Dedifferentiated amniotic fluid mesenchymal stem cell (primary cell): ENCODE results near the gene RWDD4.
A peak's percentile ranks its signal among the peaks of the same experiment; 100 is the strongest.
"Not testable (repeated sequence)": the region's sequence is repeated elsewhere in the genome, so short reads cannot be mapped to it uniquely, and the experiment has no call there.

ENCODE experiments used
- DNase-seq: peaks from one replicate; pipeline ENCODE4 v3.0.0-alpha.2; 2016; ENCODE audit errors: extremely low spot score

RWDD4 gene

DNA sequence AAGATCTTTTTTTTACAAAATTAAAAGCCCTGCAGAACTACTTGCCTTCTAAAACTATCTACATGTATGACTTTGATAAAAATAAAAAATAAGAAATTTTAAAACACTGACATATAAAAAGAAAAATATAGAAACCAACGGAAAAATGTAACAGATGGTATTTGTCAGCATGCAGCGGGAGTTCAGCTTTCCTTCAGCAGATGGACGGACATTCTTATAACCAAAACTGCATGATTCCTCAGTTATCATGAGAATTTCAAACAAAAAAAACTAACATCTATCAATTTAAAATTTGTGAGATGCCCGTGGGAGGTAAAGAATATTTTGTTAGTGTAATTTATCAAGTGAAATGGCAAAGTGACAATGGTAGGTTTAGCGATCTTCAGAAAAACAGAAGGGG, 23.2 kb downstream of the RWDD4 start:
- DNase-seq = no peak

DNA sequence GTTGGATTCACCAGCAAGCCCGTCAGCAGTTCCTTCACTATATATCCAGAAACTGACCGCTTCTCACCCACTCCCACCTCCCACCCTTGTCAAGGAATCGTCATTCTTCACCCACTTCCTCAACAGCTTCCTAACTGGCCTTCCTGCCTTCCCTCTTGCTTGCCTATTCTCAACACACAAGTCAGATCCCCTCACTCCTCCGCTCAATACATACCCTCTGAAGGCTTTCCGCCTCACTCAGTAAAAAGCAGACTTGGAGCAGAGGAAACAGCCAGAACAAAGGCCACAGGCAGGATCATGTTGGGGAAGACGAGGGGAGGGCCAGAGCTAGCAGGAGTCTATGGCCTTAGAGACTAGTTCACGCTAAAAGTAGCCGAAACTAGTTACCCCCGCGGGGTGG, 23.7 kb downstream of the RWDD4 start:
- DNase-seq = no peak

DNA sequence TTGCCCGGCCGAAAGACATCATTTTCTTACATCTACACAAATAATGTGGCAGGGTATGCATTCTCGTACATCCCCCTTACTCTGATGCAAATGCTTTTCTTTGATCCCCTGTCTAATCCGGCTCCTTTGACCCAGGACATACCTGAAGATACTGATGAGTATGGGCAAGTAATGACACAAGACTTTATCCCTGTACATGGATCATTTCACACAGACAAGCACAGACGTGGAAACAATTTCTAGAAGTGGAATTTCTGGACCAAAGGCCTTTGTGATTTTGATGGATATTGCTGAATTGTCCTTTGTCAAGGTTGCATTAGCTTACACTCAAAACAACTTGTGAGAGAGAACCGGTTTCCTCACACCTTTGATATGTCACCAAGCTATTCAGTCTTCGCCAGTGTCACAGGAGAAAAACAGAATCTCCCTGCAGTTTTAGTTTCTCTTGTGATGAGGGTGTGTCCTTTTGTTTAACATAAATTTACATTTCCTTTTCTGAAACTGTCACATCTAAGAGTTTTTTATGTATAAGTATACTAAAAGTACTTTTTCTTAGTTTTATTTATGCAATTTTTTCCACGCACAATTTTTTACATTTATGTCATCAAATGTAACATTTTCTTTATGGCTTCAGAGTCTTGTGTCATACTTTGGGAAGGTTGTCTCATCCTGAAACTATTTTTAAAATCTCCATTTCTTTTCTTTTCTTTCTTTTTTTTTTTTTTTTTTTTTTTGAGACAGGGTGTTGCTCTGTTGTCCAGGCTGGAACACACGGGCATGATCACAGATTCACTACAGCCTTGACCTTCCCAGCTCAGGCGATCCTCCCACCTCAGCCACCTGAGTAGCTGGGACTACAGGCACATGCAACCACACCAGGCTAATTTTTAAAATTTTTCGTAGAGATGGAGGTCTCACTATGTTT, 25.2 kb downstream of the RWDD4 start:
- DNase-seq = no peak

DNA sequence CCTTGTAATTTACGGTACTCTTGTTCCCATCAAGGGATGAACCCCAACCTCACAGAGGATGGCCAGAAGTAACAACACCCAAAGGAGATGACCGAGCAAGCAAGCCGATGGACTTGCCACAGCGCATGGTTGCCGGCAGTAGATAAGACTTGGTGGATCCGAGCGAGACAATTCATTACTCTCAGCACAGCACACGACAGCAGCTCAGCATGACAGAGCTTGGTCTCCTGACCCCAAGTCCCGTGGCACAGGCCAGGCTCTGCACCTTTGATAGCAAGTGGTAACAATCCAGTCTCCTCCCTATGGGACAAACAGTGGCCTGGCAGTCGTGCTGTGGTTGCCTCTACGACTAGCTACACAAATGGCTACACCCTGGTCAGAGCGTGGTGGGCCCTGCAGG, 26.3 kb downstream of the RWDD4 start:
- no peak for DNase-seq

DNA sequence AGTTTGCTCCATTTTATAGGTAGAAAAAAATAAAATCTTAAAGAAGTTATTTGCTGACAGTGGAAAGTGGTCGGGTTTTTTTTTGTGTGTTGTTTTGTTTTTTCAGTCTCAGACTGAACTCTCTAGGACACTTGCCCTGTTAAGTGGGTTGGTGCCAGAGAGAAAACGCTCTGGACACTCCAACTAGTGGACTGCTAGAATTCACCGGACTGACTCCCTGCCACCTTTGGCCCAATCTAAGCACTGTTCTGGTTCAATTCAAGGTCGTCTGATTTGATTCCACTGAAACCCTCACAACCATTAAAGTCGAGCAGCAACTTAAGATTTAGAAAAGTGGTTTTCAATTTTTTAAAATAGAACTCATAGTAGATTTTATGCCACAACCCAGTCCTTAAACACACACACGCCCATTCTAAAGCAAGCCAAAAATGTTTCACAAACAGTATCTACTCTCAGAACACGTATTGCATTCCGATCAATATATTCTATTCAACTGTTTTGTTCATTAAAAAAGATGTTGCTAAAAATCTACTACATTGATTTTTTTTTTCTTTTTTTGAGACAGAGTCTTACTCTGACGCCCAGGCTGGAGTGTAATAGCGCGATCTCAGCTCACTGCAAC, 27.3 kb downstream of the RWDD4 start:
- no peak for DNase-seq

DNA sequence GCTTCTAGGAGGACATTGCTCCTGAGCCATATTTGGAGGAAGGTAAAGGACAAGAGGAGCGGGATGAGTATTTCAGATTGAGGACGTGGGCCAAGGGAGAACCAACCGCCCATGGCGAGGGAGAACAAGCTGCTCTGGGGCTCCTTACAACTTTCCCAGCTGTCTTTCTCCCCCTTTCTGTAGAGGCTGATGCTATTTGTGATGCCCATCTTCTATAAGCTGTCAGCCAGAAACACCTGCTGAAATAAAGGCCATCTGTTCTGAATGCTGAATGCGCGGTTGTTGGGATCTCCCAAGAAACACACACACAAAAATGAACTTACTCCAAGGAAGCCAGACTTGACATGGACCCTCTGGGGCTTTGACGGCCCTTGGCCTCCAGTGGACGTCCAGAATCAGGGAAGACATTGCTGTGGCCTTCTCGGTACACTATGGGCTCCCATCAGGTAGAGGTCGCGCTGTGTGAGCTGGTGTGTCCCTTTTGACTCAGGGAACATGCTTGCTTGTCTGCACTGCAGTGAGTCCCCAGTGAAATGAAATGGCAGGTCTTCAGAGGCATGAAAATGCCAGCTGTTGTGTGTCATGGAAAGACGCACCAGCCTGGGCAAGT, 30.9 kb downstream of the RWDD4 start:
- DNase-seq = no peak

DNA sequence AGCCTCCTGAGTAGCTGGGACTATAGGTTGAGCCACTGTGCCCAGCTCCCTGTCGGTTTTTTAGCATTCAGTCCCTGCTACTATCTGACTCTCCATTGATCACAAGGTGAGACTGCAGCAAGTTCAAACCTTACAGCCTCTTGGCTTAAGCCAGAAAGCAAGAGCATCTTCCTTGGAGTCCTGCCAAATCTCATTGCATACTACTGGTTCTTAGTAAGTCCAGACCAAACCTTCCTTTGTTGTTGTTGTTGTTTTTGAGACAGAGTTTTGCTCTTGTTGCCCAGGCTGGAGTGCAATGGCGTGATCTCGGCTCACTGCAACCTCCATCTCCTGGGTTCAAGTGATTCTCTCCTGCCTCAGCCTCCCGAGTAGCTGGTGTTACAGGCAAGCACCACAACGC, 31.7 kb downstream of the RWDD4 start:
- not testable (repeated sequence) for DNase-seq

DNA sequence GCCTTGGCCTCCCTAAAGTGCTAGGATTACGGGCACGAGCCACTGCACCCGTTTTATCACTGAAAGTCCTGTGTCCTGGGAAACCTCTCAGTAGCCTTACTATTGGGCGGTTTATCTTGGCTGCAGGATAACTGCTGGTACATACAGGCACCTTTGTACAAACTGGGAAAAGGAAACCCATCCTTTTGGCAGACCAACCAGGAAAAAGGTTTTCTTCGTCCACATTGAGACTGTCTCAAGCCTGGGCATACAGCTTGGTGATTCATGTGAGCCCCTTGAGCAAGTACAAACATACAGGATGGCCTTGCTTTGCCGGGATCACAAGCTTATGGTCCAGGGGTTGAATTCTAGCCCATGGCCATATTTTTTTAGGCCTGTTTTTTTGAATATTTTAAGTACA, 32.8 kb downstream of the RWDD4 start:
- no peak for DNase-seq

DNA sequence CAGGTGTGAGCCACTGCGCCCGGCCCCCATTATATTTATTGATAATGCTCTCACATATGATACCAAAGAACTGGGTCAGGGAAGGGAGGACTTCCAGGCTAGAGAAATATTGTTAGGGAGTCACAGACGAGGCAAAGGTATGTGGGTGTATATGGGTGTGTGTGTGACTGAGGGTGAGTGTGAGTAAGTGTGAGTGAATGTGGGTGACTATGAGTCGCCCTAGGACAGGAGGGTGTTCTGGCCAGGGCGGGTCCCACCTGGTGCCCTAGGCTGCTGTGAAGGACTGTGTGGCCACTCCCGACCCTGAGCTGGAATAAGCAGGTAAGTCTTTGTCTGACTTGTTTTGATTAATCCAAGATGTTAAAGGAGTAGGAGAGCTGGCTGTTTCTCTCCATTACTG, 34.4 kb downstream of the RWDD4 start:
- DNase-seq = no peak

DNA sequence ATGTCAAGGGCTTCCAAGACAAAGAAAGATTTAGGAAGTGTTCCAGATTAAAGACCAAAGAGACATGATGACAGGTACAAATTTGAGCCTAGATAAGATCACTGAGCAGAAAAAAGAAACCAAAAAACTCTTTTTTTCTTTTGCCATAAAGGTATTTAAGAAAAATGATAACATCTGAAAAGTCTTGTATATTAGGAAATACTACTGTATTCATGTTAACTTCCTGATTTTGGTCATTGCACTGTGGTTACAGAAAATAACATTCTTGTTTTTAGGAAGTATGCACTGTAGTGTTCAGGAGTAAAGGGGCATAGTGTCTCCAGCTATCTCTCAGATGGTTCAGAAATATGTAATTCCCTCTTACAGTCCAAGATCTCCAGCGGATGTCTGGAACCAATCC, 37.1 kb downstream of the RWDD4 start:
- DNase-seq = no peak

DNA sequence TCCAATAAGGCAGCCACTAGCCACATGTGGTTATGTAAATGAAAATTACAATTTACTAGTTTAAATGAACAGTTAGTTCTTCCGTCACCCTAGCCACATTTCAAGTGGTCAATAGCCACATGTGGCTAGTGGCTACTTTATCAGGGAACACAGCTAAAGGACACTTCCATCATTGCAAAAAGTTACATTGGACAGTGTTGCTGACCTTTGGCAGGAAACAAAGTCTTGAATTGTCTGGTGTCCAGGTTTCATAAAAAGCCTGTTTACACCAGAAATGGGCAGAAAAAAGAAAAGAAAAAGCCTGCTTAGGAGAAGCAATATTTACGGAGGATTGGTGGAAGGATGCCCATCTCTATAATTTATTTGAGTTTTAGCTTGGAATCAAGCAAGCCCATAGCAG, 38.6 kb downstream of the RWDD4 start:
- DNase-seq = no peak

DNA sequence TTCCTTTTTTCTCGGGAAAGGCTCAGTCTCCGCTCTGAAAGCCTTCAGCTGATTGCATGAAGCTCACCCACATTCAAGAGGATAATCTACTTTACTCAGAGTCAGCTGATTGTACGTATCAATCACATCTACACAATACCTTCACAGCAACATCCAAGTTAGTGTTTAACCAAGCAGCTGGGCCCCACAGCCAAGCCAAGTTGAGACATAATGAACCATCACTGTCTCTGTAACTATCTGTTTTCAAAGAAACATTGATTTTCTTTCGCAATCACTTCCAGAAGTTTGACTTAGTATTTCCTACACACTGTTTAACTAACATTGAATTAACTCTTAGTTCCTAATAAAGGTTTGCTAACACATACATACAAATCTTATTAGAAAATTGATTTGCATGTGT, 40.3 kb downstream of the RWDD4 start:
- DNase-seq = no peak

DNA sequence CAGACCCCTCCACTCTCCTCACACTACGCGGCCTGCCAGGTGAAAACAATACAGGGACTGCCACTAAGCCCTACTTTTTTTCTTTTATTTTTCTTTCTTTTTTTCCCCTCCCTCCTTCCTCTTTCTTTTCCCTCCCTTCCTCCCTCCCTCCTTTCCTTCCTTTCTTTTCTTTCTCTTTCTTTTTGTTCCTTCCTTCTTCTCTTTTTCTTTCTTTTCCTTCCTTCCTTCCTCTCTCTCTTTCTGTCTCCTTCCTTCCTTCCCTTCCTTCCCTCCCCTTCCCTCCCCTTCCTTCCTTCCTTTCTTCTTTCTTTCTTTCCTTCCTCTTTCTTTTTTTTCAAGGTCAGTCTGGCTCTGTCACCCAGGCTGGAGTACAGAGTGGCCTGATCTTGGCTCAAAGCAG, 41.9 kb downstream of the RWDD4 start:
- no peak for DNase-seq

DNA sequence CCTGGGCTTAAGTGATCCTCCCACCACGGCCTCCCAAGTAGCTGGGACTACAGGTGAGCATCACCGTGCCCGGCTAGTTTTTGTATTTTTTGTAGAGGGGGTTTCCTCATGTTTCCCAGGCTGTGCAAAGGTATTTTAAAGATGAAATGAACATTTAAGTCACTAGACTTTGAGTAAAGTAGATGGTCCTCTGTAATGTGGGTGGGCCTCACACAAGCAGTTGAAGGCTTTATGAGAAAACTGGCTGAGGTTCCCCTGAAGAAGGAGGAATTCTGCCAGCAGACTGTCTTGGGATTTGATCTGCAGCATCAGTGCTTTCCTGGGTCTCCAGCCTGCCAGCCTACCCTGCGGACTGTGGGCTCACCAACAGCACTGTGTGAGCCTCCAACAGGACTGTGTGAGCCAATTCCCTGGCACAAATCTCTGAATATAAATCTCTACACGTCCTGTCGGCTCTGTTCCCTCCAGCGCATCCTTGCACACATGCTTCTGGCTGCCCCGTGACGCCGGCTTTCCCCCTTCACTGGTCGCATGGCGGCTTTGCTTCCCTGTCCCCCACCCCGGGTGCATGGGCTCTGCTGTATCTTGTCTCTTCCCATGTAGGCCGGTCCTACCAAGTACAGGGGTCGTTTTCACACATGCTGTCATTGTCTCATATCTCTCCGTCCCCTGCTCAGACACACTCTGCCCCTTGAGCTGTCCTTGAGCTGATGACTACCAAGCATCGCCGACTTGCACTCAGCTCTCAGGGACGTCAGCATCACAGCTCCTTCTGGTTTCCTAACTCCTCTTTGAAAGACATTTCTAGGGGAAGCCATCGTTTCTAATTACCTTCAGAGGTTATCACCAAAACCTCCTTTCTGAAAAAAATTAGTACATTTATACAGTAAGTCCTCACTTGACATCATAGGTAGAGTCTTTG, 46.4 kb downstream of the RWDD4 start:
- no peak for DNase-seq

DNA sequence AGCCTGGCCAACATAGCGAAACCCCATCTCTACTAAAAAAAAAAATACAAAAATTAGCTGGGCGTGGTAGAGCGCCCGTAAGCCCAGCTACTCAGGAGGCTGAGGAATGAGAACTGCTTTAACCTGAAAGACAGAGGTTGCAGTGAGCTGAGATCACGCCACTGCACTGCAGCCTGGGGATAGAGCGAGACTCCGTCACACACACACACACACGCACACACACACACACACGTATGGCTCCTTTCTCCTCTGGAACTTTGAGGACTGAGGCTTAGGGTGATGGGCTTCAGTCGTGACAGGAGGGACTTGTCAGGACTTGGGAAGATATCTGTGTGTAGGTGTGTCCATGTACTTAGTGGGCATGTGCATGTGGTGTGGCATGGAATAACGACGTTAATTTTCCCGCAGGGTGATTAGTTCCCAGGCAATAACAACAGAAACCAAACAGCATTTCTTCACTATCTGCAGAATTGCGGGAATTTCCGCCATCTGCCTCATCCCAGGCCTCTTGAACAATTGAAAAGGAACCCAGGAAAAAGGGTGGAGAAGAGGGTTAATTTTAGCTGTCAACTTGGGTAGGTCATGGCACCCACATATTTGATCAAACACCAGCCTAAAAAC, 47.7 kb downstream of the RWDD4 start:
- DNase-seq = no peak

DNA sequence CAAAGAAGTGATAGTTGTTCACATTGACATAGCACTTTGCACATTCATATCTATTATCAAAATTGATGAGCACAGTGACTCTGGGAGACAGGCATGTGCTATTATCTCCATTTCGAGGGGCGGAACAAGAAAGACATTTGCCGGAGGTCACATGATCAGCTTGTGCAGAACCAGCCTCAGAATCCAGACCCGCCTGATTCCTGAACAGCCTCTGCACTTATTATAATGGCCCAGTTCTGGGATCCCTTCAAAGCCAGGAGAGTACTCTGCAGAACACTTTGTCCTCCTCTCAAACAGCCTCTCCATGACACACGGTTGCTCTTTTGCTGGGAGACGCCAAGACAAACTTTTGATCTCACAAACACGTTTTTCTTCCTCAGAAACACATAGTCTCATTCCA, 48.4 kb downstream of the RWDD4 start:
- no peak for DNase-seq

DNA sequence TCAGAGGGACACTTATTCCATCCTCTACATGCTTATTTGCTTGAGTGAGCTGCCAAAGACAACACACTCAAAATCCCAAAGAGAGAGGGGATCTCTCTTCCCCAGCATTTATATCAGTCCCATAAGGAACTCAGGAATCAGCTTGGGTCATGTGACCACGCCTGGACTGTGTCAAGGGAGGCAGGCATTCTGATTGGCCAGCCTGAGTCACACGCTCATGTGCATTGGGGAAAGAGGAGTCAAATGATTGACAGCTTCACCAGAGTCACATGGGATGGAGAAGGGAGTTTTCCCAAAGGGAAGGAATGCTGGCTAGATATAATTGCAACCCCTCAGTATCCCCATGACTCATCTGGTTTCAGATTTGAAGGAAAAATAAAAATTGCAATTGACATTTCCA, 49.0 kb downstream of the RWDD4 start:
- DNase-seq = no peak

DNA sequence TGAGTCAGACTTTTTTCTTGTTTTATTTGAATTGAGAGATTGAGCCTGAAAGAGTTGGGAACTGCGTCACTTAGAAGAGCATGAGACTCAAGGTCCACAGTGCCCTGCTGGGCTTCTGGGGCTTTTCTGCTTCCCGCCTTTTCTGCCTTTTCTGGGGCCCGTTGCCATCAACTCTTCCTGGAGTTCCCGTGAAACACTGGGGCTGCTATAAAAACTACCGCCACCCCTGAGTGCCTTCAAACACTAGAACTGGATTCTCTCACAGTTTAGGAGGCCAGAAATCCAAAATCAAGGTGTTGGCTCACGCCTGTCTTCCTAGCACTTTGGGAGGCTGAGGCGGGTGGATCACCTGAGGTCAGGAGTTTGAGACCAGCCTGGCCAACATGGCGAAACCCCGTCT, 49.8 kb downstream of the RWDD4 start:
- DNase-seq = no peak

DNA sequence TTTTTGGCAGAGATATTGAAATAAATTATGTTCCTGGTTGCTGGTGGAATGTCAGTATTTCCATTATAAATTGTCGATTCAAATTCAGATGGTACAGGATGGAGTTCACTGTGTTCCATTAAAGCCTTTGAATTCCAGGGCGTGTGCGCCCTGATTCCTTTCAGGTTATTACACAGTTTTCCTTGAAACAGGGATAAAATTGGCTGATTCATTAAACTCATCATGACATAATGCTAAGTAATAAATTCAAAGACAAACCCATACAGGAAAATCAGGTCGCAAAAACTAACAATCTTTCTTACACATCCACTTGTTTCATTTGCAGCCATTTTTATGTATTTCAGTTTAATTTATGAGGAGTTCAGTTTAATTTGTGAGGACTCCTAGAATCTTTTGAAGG, 51.1 kb downstream of the RWDD4 start:
- no peak for DNase-seq

DNA sequence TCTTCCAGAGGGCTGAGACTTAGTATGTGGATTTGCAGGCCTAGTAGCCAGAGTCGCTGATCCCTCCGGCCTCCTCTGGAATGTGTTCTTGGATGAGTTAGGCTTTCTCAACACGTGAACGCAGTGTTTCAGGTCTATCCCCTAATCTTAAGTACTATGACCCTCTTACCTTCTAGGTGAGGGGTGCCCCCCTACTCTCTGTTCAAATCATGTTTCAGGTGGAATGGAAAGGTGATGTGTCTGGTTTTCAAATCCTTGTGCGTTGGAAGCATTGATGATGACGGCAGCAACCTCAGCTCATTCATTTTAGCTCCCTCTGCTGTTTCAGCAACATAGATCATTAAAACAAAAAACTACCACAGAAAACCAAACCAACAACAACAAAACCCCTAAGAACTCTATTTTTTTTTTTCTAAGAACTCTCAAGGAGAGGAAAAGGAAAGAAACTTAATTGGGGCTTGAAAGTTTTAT, 56.4 kb downstream of the RWDD4 start:
- peak; percentile 37 for DNase-seq

DNA sequence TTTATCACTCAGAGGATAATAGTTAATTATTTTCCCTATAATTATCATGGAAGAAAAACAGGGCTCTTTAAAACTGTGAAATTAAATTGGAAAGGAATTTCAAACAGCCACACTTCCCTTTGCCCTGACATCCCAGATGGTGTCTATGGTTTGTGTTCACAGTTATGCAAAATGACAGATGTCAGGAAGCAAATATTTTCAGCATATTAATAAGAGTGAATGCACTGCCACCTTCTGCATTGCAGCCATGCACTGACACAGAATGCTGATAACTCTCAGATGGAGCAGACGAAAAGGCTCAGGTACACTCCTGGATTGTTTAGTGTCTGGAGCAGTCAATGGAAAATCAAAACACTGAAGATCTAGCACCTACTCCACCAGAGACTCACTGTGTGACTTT, 57.6 kb downstream of the RWDD4 start:
- no peak for DNase-seq
